GM12873 (cell line): Measurements from ENCODE around the gene FRMPD1.

Source experiments
- TF ChIP-seq, protein P1 (sequence below): IDR thresholded peaks from 2 replicates; pipeline ENCODE4 v1.5.1; 2012; ENCODE audit warnings: low read depth, mild to moderate bottlenecking, moderate library complexity, low read length, control low read depth; ENCODE audit not compliant: insufficient read depth; ENCODE audit errors: missing control alignments

FRMPD1 gene

GRCh38 chr9:37729499-37729898 is 78.7 kb downstream of the FRMPD1 start:
- TF ChIP-seq, protein P1, sequence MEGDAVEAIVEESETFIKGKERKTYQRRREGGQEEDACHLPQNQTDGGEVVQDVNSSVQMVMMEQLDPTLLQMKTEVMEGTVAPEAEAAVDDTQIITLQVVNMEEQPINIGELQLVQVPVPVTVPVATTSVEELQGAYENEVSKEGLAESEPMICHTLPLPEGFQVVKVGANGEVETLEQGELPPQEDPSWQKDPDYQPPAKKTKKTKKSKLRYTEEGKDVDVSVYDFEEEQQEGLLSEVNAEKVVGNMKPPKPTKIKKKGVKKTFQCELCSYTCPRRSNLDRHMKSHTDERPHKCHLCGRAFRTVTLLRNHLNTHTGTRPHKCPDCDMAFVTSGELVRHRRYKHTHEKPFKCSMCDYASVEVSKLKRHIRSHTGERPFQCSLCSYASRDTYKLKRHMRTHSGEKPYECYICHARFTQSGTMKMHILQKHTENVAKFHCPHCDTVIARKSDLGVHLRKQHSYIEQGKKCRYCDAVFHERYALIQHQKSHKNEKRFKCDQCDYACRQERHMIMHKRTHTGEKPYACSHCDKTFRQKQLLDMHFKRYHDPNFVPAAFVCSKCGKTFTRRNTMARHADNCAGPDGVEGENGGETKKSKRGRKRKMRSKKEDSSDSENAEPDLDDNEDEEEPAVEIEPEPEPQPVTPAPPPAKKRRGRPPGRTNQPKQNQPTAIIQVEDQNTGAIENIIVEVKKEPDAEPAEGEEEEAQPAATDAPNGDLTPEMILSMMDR: no peak

GRCh38 chr9:37730256-37730655 is 79.5 kb downstream of the FRMPD1 start:
- TF ChIP-seq, protein P1: no peak

DNA sequence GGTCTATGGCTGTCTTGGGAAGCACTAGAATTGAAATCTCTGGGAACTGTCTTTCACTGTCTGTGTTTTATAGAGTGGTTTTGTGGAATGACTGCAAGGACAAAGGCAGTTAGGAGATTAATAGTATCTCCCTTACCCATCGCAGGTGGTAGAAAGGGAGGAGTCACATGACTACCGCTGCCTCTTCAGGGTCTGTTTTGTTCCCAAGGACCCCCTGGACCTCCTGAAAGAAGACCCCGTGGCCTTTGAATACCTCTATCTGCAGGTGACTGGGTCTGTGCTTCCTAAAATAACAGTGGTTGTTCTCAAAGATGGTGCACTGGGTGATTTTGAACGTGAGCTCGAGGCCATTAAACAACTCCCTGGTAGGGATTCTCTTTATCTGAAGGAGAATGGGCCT is 80.1 kb downstream of the FRMPD1 start:
- TF ChIP-seq, protein P1: no peak

DNA sequence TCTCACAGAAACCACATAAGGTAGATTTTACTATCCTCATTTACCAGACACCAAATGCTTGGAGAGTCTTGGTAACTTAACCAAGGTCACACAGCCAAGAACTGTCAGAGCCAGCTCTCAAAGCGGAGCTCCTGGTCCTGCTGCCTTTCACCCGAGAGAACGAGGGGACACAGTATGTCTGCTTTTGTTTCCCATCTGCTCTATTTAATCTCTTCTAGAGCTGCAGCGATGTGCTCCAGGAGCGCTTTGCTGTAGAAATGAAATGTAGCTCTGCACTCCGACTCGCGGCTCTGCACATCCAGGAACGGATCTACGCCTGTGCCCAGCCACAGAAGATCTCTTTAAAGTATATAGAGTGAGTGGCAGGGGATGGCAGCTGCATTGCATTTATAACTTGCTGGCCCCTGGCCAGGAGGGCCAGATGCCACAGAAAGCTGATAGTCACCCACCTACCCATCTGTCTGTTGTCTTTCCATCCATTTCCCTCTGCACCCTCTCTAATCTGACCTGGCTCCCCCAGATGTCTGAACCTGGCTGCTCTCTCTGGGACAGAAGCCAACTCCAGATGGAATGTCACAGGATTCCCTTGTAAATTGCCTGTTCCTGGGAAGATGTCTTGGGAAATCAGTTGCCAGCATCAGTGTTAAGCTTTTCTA is 81.5 kb downstream of the FRMPD1 start:
- TF ChIP-seq, protein P1: no peak

- TF ChIP-seq, protein P1: no peak
Measured at GRCh38 chr9:37732952-37733351, 82.2 kb downstream of the FRMPD1 start.

GRCh38 chr9:37739222-37739621 is 88.5 kb downstream of the FRMPD1 start:
- TF ChIP-seq, protein P1: no peak

- TF ChIP-seq, protein P1: no peak
Measured at GRCh38 chr9:37740128-37740527, 89.4 kb downstream of the FRMPD1 start.
